Stomach (tissue), 9 donors: ENCODE data around the gene SPATC1L. TPM values are rescaled to one million over a fixed set of nuclear protein-coding genes. Genes with fewer than 3 reads are reported as not detected.

Experiments used
- DNase-seq, 2 donors: peaks; one replicate each; pipeline versions ENCODE4 v3.0.0 to v3.0.0-alpha.2; 2013 to 2019
- H3K27ac ChIP-seq, 5 donors: fragments of 200-600 bp in 4 of 5; sonication (generic) in 4 of 5; one replicate each; pipeline ENCODE4 v1.5.1; 2013 to 2019; ENCODE audit warnings: mild to moderate bottlenecking in 1 of 5, moderate library complexity in 1 of 5
- H3K27me3 ChIP-seq, 3 donors: fragments of 200-600 bp; sonication (generic); one replicate each; pipeline ENCODE4 v1.5.1; 2017 to 2019; ENCODE audit warnings: mixed run types in 1 of 3
- H3K36me3 ChIP-seq, 4 donors: fragments of 200-600 bp; sonication (generic); 1 replicate in 3 of 4; 2 replicates in 1 of 4; pipeline ENCODE4 v1.5.1; 2016 to 2019
- H3K4me1 ChIP-seq, 4 donors: fragments of 200-600 bp; sonication (generic); one replicate each; pipeline ENCODE4 v1.5.1; 2016 to 2019
- H3K4me3 ChIP-seq, 4 donors: fragments of 200-600 bp; sonication (generic) in 3 of 4; one replicate each; pipeline ENCODE4 v1.5.1; 2016 to 2019; ENCODE audit warnings: mild to moderate bottlenecking in 1 of 4
- H3K9me3 ChIP-seq, 4 donors: fragments of 200-600 bp; sonication (generic); one replicate each; pipeline ENCODE4 v1.5.1; 2016 to 2019
- CTCF ChIP-seq, 7 experiments: fragments of 450-650 bp in 4 of 7; fragments of 200-600 bp in 3 of 7; sonication (generic) in 3 of 7; IDR thresholded peaks; one replicate each; pipeline ENCODE4 v1.5.1; 2016 to 2019; ENCODE audit warnings: antibody characterized with exemption in 7 of 7, control low read depth in 2 of 7, mild to moderate bottlenecking in 1 of 7
- EP300 ChIP-seq: sonication (generic); formaldehyde crosslinking; IDR thresholded peaks from one replicate; pipeline ENCODE4 v1.6.1; 2017; ENCODE audit warnings: antibody characterized with exemption
- POLR2A ChIP-seq, 4 donors: fragments of 450-650 bp; IDR thresholded peaks; one replicate each; pipeline ENCODE4 v1.6.1; 2016; ENCODE audit warnings: antibody characterized with exemption in 4 of 4, control low read depth in 2 of 4, mild to moderate bottlenecking in 1 of 4, moderate library complexity in 1 of 4
- POLR2AphosphoS5 ChIP-seq, 3 donors: sonication (generic); formaldehyde crosslinking; IDR thresholded peaks; one replicate each; pipeline ENCODE4 v1.6.1; 2016; ENCODE audit warnings: antibody characterized with exemption in 3 of 3
- WGBS, 5 donors: extraction: QIAGEN DNeasy Blood & Tissue Kit in 3 of 5; methylation state at CpG; one replicate each; pipeline versions ENCODE4 v1.1.5 to v1.1.7; 2013 to 2018; 5-methylcytosine and 5-hydroxymethylcytosine counted together
- intact Hi-C: fragments of 100-400 bp; cut with DNase I; formaldehyde crosslinking; loops from one replicate; pipeline ENCODE4 v1.15.1; 2023; ENCODE audit warnings: low total_unique reads
- polyA plus RNA-seq, 3 donors: library from polyadenylated mRNA; stranded (reverse); fragments of 200-250 nt; gene quantifications; one replicate each; pipeline ENCODE4 v1.2.3, GENCODE V29; 2013
- total RNA-seq, 5 donors: library from RNA; depleted of rRNA; stranded (reverse); fragments of >200 nt; gene quantifications; one replicate each; pipeline versions ENCODE4 v1.1.0 to v1.2.3, GENCODE V29; 2014 to 2016
- donor health status: healthy with polysubstance abuse.
- donor health status: Bipolar disorder and iron deficiency.
- donor health status: healthy.

Gene SPATC1L
- total and polyA plus RNA-seq, 8 donors = 0.72 to 26.4 (median 12.5) TPM; not detected in 1

DNA sequence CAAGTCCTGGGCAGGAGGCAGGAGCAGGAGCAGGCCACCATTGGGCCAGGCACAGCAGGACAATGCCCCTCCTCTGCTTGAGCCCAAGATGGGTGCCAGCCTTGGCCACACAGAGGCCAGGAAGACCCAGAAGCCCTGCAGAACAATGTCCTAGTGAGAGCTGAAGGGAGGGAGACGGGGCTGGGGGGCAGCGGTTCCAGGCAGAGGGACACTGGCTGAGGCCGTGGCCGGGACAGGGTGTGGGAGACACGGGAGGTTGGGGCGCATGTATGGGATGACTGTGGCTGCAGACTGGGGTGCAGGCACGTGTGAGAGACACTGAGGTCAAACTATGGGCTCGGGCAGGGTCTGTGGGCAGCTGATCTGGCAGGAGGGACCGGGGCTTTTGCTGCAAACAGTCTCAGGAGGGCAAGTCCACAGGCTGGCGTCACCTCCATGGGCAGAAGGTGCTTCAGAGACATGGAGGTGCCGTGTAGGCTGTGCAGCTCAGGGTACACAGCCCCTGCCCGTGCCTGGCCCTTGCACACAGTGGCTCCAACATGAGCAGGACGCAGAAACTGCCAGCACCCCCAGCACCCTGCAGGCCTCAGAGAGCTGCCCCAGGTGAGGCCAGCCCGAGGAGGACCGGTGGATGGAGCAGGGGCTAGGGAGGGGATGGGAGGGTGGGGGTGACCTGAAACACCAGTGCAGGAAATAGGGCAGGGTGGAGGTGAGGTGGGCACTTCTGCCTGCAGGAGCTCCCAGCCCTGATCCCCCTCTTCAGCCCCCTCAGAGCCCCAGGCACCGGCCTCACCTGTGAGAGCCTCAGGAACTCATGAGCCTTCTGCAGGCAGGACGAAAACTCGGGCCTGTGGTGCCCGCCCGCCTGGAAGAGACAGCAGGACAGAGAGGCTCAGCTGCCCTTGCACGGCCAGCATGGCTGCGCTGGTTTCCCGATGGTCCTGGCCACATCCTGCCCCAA, 24.8 kb upstream of the SPATC1L start:
- Histone ChIP-seq H3K4me3 (no peak overlapping the region), H3K27ac (no peak overlapping the region), H3K36me3 (peaks cover 52 to 100% (median 98%) of the 10 kb centered on the region in 4 donors), H3K27me3 (no peaks in the 10 kb centered on the region), H3K4me1 (no peaks in the 10 kb centered on the region), H3K9me3 (no peaks in the 10 kb centered on the region)
- intact Hi-C loops = no loop called here
- TF ChIP-seq POLR2AphosphoS5 (IDR thresholded peaks at IDR 0.05) (no peak), CTCF (IDR thresholded peaks at IDR 0.05) (no peak), POLR2A (IDR thresholded peaks at IDR 0.05) (no peak), EP300 (no peak)
- 89 to 95% (median 92%) methylated on average over 23 of the region's 23 CpGs for WGBS, 5 donors
- no peak for DNase-seq

DNA sequence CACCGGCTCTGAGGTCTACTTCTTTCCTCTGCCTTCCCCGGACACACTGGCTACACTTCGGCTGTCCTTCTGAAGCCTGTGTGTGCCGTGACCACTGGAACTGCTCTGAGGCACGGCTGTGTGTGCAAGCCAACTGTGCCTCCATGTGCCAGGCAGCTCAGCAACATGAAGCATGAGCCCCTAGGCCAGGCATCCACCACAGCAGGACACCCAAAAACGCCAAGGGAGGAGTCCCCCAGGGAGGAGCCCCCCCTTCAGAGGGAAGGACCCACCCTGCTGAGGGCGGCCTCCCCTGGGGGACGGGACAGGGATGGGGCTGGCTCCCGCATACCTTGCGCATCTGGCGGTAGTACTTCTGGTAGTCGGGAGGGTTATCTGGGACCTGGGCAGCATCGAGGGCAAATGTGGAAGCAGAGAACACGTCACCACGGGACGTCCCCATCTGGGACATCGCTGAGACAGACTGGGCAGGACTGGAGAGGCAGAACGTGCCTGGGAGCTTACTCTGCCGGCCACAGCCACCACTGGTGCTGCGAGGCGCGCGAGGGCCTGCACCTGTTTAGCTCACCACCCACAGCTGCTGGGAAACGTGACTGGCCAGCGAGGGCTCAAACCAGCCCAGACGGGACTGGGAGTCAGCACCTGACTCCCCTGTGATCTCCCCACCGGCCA, 23.8 kb upstream of the SPATC1L start:
- Histone ChIP-seq H3K36me3 (peaks cover 47 to 100% (median 98%) of the 10 kb centered on the region in 4 donors), H3K27me3 (no peaks in the 10 kb centered on the region), H3K27ac (no peak overlapping the region), H3K9me3 (no peaks in the 10 kb centered on the region), H3K4me1 (no peaks in the 10 kb centered on the region), H3K4me3 (no peak overlapping the region)
- TF ChIP-seq POLR2A (IDR thresholded peaks at IDR 0.05) (no peak), EP300 (no peak), CTCF (IDR thresholded peaks at IDR 0.05) (no peak), POLR2AphosphoS5 (IDR thresholded peaks at IDR 0.05) (no peak)
- 89 to 93% (median 93%) methylated on average over 16 to 27 of the region's 27 CpGs for WGBS, 5 donors
- intact Hi-C loops = no loop called here
- no peak for DNase-seq

DNA sequence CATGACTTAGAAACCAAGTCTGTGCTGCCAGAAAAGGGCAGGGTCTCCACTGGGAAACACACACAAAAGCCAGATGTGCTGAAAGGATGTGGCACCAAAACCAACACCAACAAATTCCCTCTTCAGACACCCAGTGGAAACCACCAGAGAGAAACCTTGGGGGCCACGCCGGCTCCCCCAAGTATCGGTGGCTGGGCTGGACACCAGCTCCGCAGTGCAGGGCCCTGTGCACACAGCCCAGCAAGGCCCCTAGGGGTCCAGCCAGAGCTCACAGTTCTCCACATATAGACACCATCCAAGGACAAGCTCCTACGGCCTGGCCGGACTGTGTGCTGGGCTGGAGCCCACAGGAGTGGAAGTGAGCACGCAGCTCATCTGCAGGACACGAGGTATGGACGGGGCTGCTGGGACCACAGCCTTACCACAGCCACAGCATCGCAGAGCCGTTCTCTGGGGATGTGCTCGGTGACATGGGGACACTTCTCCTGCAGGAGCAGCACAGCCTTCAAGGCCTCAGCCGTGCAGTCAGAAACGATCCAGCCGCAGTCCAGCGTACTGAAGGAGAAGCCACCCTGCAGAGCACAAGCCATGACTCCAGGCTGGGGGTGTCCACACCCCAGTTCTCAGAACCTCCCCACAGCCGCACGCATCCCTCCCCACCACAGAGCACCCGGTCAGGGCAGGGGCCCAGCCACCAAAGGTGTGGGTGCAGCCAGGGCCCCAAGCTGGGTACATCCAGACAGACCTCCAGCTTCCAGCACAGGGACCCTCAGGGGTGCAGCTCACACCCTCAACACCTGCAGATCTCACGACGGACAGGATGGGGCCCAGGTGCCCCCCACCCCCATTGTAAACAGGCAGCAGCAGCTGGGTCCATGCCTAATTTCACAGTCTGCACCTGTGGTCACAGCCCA, 23.0 kb upstream of the SPATC1L start:
- Histone ChIP-seq H3K4me1 (no peaks in the 10 kb centered on the region), H3K9me3 (no peaks in the 10 kb centered on the region), H3K27me3 (no peaks in the 10 kb centered on the region), H3K27ac (no peak overlapping the region), H3K36me3 (peaks cover 43 to 100% (median 98%) of the 10 kb centered on the region in 4 donors), H3K4me3 (no peak overlapping the region)
- no peak for DNase-seq
- TF ChIP-seq EP300 = no peak
- no peak for TF ChIP-seq CTCF (IDR thresholded peaks at IDR 0.05)
- no peak for TF ChIP-seq POLR2A (IDR thresholded peaks at IDR 0.05)
- TF ChIP-seq POLR2AphosphoS5 (IDR thresholded peaks at IDR 0.05) = no peak
- 93 to 97% (median 95%) methylated on average over 11 to 21 of the region's 21 CpGs for WGBS, 5 donors
- intact Hi-C loops = no loop called here
